HG03196 (cell line): ENCODE results near the gene TIMP1.

Experiments used
- ATAC-seq: cut with Tn5 transposase; IDR thresholded peaks from one replicate; pipeline ENCODE4 v1.9.1; 2021; ENCODE audit not compliant: unreplicated experiment

TIMP1 gene

GRCh38 chrX:47573341-47574075 is 8.7 kb upstream of the TIMP1 start:
- no peak for ATAC-seq

GRCh38 chrX:47574076-47574546 is 8.1 kb upstream of the TIMP1 start:
- no peak for ATAC-seq

- no peak for ATAC-seq
Observed at GRCh38 chrX:47574547-47575301, 7.5 kb upstream of the TIMP1 start.

DNA sequence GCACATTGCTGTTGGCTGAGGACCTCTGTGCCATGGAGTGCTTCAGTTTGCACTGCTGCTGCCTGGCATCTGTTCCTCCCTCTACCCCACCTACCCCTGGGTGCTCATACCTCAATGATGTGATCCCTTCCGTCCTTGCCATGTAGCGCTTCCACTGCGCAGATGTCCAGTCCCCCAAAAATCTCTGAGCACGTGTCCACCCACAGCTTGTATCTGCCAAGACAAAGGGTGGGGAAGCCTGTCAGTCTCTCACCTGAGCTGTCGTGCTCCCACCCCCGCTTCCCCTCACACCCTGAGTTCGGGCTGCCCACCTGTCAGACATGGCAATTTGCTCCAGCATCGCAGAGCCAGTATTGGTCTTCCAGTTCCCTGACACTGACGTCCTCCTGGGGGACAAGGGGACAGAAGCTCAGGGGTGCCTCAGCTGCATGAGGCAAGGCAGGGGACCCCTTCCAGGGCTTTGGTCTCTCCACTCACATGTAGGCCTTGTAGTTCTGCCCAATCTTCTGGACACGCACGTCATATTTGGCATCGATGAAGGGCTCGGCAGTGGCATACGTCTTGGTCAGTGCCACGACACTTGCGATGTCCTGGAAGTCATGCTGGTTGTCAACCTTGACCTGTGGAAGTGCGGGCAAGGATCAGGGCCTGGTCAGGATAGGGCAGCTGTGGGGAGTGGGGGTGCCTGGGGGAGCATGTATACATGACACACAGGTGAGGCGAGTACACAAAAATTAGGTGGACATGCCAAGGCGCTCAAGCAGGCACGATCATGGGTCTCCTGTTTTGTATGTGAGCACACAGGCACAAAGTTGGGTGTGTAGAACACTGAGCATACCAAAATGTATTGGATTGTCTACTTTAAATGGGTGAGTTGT is 6.0 kb upstream of the TIMP1 start:
- no peak for ATAC-seq

GRCh38 chrX:47577424-47577823 is 4.8 kb upstream of the TIMP1 start:
- ATAC-seq = no peak

DNA sequence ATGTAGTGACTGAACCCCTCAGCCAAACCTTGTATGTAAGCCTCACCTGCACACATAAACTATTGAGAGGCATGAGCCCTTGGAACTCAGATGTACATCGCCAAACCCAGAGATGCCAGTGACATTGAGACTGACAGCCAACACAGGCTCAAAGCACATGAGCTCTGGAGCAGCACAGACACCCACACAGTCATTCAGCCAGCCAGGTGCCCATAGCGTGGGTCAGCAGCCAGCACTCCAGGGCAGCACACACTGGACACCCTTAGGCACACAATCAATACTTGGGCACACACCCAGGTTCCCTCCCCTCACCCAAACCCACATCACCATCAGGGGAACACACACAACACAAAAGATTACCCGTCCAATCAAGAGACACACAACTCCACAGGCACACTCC is 4.3 kb upstream of the TIMP1 start:
- no peak for ATAC-seq

DNA sequence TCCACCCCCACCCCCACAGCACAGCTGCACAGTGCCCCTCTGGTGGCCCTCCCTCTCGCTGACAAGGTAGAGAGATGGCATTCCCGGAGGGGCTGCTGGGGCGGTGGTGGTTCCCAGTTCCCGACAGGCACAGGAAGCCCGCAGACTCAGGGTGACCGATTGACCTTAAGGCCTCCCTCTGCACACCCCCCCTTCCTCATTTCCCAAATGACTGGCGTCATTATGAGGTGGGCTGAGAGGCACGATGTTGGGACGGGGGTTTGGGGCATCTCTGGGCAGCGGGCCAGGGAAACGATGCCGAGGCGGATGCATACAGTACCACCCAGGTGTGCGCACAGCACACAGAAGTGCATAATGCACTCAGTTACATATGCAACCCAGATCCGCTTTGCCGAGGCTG is 3.5 kb upstream of the TIMP1 start:
- ATAC-seq = no peak

- ATAC-seq = no peak
Observed at GRCh38 chrX:47579537-47579936, 2.7 kb upstream of the TIMP1 start.

DNA sequence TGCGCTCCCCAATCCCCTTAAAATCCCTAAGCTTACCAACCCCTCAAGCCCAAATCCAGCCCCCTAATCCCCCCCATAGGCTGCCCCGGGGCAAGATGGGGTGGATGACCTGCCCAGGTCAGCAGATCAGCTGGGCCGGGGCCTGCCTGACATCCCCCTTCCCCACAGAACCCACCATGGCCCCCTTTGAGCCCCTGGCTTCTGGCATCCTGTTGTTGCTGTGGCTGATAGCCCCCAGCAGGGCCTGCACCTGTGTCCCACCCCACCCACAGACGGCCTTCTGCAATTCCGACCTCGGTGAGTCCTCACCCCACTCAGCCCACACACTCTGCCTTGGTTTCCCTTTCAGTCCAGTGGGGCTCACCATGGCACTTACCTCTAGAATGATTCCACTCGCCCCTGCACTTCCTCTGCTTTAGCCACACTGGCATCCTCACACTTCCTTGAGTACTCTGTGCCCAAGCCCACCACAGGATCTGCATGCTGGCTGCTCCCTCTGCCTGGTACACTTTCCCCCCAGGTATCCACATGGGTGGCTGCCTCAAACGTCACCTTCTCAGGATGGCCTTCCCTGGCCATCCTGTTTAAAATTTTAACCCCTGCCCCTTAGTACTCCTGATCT is 1.1 kb downstream of the TIMP1 start:
- ATAC-seq = no peak

GRCh38 chrX:47584714-47585113 is 2.5 kb downstream of the TIMP1 start:
- ATAC-seq = no peak

- no peak for ATAC-seq
Observed at GRCh38 chrX:47585273-47585672, 3.0 kb downstream of the TIMP1 start.

- no peak for ATAC-seq
Observed at GRCh38 chrX:47586043-47586787, 4.0 kb downstream of the TIMP1 start.

DNA sequence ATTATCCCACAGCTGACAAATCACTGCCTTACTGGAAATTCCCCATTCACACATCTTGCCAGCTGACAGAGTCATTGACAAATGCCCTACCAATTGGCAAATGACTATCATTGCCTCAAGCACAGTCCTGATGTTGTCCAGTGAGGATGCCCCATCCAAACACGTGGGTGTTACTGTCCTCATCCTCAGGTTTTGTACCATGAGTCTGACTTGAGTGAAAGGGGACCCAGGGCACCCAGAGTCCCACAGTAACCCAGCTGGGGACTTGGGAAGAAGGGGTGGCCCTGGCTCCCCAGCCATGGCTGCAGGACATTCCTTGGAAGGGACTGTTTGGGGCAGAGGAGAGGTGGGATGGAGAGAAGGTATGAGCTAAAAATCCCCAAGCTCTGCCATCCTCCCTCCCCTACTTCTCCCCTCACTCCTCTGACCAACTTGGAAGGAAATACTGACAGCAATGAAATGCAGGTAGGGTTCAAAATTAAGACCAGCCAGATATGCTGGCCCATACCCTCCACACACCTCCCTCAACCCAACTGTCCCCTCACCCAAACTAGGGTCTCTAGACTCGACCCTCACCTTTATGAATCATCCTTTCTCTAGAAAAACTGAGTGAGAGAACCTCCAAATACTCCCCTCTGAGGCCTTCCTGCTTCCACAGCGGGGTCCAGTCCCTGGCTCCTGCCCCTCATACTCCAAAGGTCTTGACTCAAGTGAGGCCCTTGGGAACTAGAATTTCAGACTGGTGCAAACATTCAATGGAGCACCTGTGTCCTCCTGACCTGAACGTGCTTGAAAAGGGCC is 5.1 kb downstream of the TIMP1 start:
- no peak for ATAC-seq

DNA sequence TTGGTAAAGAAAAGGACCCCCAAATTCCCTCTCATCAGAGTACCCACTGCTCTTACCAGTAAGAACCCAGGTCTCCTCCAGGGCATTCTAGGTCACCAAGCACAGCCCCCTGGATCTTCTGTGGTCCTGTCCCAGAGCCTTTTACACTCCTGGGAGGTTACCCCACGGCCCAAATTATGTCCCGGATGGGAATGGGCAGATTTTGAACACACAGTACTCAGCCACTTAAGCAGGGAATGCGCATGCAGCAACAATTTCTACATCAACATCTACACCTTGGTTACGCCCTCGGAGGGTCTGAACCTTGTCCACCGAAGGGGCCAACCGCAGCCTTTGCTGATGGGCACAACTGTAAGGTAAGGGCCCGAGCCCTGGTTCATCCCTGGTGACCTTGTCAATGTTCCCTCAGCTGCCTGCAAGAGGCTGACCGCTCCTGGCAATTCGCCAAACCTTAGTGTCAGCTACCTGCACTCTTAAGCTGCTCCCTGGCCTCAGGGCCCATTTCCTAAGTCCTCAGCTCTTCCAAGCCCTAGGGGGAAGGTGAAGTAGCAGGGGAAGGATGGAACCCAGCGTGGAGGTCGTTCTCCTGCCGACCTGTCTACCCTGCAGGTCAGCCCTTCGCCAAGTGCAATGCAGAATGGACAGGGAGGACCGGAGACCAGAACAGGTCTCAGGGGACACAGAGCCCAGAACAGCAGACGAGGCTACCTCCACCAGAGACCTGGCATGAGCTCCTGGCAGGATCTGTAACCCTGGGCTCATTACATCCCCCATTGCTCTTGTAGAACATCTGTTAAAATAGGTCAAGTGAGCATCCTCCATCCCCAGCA is 5.9 kb downstream of the TIMP1 start:
- no peak for ATAC-seq

DNA sequence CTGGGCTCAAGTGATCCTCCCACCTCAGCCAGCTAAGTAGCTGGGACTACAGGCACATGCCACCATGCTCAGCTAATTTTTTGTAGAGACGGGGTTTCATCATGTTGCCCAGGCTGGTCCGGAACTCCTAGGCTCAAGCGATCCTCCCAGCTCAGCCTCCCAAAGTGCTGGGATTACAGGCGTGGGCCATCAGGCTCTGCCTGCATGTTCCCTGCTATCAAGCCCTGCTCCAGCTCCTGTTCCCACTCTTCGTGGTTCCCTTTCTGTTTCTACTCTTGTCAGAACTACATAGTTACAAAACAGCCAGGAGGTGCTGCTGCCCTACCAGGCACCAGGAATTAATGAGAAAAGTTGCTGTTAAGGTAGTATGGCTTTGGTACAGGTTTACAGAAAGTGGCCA is 8.7 kb downstream of the TIMP1 start:
- no peak for ATAC-seq

GRCh38 chrX:47593522-47593921 is 11.3 kb downstream of the TIMP1 start:
- ATAC-seq = no peak

GRCh38 chrX:47595716-47596251 is 13.5 kb downstream of the TIMP1 start:
- ATAC-seq = no peak

DNA sequence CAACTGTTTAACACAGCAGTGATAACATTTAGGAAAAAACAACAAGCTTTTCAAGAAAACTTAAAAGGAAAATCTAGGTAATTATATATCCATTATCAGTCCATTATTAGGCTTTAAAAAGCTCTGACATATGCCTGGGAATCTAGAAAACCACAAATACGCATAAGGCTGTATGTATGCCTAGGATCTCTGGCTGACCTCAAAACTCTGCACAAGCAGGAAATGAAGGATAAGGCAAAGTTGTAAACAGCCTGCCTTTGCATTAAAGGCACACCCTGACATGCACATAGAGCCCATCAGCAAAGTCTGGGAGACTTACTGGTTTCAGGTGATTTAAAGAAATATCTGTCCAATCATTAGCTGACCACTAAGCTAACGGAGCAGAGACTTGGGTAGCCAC is 14.0 kb downstream of the TIMP1 start:
- no peak for ATAC-seq
